CMK (cell line): ENCODE measurements around the gene CHRNA7.

Experiments
- DNase-seq: peaks from one replicate; pipeline ENCODE4 v3.0.0-alpha.2; 2010; ENCODE audit warnings: low read depth

CHRNA7 gene

DNA sequence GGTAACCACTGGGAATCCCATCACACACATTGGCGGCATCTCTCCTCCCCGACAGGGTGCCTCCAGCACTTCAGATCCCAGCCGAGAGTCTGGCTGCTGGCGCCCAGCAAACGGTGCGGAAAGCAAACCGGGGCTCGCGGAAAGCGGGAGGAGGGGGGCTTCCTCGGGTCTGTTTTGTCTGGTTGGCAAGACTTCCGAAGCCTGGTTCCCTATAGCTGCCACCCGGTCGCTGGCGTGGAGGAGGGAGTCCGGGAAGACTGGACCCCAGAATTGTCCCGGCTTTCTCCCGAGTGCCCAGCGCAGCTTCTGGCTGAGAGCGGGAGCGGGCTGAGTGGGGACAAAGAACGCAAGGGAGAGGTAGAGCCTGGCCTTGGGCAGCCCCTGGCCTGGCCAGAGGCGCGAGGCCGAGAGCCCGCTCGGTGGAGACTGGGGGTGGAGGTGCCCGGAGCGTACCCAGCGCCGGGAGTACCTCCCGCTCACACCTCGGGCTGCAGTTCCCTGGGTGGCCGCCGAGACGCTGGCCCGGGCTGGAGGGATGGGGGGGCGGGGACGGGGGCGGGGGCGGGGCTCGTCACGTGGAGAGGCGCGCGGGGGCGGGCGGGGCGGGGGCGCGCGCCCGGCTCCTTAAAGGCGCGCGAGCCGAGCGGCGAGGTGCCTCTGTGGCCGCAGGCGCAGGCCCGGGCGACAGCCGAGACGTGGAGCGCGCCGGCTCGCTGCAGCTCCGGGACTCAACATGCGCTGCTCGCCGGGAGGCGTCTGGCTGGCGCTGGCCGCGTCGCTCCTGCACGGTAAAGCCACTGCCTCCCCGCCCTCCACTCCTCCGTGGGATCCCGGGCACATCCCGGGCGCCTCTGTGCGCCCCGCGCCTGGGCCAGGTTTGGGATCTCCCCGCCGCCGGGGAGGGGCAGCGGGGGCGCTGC lies at the start of gene CHRNA7:
Gene CHRNA7 (plus strand): TSS at position 654 of the 920 bp plus-strand sequence. CDS start 80 bp downstream, at position 734.
- DNase-seq: no peak

DNA sequence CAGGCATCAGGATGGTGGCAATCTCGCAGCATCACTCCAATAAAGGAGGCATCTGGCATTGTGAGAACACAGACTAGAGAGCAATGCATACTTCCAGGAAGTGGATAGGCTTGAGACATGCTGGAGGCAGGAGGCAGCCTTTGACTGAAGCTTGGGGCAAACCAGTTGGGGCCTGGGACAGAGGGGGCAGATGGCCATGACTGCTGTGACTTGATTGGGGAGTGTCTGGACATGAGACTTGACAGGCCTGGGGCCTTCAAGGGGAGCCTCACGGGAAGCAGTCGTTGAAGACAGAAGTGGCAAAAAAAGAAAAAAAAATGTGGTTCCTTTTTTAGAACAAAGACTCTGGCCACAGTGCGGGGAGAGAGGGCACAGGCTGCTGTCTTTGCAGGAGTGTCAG lies 44.7 kb upstream of the CHRNA7 start:
- no peak for DNase-seq

DNA sequence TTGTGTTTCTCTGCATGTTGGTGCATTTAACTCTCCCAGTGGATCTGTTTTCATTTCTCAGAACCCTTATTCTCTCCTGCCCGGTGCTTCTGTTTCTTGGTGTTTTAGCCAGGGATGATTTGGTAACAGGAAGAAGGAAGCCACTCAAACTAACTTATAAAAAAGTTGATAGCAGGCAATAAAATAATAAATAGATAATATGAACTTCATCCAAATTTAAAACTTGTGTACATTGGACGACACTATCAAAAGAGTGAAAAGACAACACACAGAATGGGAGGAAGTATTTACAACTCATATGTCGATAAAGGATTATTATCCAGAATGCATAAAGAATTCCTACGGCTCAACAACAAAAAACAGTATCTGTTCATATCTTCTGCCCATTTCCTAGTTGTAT lies 37.3 kb upstream of the CHRNA7 start:
- no peak for DNase-seq

DNA sequence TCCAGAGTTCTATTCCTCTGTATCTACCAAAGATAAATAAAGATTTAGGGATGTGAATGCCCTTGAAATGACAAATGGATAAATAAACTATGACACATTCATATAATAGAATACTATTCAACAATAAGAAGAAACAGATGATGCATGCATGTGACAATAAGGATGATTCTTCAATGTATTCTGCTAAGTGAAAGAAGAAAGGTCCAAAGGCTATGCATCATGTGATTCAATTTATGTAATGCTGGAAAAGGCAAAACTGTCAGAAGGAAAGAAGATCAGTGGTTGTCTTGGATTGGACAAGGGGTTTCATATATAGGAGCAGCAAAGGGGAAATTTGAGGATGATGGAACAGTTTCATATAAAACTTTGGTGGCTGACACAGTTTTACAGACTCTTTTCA lies 32.6 kb upstream of the CHRNA7 start:
- DNase-seq: no peak

DNA sequence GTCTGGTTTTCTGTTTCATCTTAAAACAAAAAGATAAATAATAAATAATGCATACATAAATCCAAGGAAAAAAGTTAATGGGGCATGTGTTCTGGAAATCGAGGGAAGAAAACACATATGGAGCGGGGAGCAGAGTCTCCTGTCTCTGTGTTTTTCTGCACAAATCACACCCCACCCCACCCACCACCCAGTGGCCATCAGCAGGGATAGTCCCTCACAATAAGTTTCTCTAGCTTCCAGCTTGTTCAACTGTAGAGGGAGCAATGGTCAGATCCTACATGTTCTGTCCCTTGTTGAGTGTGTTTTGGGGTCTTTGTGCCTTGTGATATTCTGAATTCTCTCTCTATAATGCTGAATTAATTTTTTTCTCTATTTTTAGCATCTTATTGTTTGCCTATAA lies 26.8 kb upstream of the CHRNA7 start:
- no peak for DNase-seq

DNA sequence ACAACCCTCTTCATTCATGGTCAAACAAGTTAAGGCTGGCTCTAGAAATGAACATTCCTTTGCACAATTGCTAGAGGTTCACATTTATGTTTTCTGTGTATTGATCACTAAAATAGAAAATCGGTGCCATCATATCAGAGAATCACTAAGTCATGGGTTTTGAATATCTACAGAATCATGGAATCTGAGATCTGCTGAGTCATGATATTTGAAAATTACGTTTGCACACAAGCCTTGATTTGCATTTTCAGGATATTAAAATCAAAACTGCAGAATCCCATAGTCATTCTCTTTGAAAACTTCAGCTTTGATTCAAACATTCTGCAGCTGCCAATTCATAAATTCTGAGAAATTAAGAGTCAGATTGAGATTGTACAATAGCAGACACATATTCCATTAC lies 26.1 kb upstream of the CHRNA7 start:
- DNase-seq: no peak

DNA sequence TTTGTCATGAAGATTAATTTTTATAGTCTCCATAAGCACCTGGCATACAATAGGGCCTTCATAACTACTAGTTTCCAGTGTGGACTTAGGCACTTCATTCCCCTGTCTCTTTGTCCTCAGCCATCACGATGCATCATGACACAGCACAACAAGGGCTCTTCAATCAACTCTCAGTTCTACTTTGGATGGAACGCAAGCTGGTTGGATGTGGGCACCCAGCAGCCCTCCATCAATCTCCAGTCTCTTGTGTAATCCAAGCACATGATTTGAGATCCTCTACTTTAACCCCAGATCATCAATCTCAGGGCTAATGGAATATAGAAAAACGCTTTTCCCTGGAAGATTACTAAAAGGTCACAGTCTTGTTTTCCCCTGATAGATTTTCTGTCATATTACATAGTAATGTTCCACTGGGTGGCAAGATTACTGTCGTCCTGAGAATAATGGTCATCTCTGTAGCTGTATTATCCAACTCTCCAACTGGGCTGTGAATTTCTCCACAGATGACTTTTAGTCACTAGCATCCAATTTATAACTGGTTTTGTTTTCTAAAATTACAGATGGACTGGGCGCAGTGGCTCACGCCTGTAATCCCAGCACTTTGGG lies 22.9 kb upstream of the CHRNA7 start:
- DNase-seq: no peak

DNA sequence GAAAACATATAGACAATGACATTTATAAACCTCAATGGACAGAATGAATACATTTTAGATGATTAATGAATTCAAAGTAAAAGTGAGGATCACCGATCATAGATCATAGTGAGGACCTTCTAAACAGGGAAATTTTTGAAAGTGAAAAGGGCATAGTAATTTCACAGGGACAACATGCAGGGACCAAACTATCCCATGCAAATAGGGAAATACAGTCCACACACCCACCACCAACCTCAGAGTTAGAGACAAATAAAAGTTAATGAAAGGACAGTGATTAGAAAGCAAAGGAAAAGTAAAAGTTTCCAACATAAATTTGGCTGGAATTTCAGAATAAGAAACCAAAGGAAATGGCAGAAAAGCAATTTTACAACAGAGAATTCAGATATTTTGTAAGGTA lies 15.4 kb upstream of the CHRNA7 start:
- no peak for DNase-seq

DNA sequence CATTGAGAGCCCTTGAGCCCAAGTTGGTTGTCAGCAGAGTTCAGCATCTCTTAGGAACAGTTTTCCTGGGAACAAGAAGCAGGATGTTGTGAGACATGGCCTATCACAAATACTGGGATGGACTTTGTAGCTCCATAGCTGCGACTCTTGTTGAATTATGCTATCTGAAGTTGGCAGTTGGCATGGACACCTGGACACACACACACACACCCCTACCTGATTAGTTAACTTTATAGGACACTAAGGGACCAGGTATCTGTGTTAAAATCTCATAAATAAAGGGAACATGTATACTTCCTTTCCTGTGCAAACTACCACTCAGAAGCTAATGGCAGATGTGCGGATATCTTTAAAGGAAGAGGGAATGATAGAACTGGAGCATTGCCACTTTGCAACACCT lies 10.2 kb upstream of the CHRNA7 start:
- no peak for DNase-seq

DNA sequence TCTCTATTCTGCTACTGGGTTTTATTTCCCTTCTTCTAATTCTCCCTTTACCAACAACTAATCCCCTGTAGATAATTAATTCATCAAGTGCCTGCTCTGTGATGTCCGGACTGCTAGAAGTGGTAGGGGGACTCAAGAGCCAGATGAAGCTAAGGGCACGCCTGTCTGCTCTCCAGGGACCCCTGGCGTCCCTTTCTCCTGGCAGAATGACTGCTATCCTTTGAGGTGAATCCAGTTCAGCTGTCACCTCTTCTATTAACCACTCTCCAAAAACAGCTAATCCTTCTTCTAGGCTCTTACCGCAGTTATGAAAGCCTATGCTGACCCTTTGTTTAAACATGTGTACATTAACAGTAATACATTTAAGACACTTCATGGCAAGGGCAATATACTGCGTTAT lies 1.4 kb upstream of the CHRNA7 start:
- no peak for DNase-seq

DNA sequence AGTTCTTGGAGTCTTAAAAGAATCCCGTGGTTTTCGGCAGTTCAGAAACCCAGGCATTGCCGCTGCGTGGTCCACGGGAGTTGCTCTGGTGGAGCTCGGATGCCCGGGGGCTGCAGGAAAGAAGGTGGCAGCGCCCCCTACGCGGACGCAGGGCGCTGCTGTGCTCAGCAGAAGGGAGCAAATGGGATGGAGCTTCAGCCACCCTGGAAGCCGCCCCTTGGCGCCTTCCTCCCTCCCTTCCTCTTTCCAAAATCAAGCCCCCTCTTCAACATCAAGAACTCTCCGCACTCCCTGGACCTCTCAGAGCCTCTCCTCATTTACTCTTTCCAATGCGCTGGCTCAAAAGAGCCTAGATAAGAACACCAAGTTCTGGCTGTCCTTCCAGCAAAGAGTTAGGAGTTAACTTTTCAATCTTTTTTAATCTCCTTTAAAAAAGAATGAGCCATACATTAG lies 880 bp upstream of the CHRNA7 start:
- DNase-seq: no peak

DNA sequence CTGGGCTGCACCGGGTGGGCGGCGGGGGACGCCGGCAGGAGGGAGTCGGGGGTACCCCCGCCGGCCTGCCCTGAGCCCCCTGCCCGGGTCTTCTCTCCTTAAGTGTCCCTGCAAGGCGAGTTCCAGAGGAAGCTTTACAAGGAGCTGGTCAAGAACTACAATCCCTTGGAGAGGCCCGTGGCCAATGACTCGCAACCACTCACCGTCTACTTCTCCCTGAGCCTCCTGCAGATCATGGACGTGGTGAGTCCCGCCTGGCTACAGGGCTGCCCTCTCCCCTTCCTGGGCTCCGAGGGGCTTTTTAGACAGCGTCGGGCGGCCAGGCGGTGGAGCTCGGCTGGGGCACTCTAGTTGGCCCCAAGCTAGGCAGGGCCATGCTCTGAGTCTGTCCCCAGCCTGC lies 480 bp downstream of the CHRNA7 start:
- DNase-seq: no peak

DNA sequence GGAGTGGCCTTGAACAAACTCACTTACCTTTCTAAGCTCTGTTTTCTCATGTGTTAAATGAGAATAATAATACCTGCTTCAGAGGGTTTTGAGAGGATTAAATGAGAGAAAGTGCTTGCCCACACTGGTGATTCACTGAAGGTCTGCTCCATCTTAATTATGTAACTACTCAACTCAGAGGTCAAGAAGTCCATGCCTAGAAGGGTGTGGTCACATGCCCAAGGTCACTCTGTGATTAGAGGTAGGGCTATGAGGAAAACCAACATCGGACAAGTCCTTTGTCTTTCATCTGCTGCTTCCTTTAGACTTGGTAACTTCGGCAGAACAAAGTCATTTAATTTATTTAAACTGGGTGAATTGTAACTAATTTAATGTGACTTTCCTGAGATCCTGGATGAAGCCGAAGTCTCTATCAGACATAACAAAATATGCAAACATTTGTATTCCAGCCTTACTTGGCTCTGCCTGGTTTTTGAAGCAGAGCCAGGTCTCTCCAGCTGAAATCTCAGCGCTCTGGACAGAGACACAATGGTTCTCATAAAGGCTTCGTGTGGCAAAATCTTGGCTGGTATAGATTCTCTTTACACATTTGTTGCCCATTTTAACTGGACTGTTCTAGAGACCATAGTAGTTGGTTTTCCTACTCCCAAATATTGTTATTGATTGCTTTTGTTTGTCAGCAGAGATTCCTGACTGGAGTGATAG lies 3.0 kb downstream of the CHRNA7 start:
- no peak for DNase-seq

DNA sequence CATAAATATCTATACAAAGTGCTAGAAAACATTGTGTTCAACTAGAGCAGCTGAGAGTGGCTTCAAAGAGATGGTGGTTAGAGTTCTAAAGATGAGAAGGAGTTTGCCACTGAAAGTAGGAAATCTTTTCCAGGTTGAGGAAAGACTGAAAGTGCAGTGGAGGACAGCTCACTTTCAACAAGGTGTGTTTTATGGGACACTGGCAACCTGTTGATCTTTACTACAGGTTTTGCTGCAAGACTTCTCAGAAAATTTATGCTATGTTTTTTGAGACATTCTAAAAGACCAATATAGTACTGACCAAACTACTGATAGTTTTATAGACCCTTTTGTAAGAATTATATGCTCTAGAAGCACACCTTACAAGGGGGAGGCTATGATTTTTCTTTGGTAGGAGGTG lies 3.8 kb downstream of the CHRNA7 start:
- no peak for DNase-seq

DNA sequence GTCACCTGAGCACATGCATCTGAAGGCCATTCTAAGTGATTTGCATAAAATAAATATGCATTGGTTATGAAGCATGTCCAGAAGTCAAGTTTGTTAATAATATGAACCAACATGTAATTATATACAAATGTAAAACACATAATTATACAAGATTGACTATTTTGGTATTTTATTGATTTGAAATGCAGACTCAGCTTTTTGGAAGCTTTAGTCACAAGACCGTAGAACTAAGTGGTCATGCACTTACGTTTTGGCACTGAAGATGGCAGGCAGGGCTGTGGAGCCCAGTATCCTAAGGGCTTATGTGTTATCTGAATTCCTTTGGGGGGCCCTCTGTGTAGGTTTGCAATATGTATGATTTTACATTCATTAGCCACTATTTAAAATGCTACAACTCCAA lies 5.0 kb downstream of the CHRNA7 start:
- no peak for DNase-seq

DNA sequence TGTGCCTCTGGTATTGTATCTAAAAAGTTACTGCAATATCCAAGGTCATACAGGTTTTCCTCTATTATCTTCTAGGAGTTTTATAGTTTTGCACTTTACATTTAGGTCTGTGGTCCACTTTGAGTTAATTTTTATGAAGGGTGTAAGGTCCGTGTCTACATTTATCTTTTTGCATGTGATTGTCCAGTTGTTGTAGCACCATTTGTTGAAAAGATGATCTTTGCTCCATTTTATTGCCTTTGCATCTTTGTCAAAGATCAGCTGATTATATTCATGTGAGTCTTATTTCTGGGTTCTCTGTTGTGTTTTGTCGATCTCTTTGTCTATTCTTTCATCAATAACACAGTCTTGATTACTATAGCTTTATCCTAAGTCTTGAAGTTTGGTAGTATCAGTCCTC lies 6.7 kb downstream of the CHRNA7 start:
- DNase-seq: no peak

DNA sequence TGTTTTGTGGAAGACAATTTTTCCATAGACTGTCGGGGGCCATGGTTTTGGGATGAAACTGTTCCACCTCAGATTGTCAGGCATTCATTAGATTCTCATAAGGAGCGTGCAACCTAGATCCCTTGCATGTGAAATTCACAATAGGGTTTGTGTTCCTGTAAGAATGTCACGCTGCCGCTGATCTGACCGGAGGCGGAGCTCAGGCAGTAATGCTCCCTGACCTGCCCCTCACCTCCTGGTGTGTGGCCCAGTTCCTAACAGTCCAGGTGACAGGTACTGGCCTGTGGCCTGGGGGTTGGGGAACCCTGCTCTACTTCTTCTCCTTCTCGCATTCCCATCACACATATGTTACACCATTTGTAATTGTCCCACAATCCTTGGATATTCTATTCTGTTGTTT lies 11.0 kb downstream of the CHRNA7 start:
- no peak for DNase-seq

DNA sequence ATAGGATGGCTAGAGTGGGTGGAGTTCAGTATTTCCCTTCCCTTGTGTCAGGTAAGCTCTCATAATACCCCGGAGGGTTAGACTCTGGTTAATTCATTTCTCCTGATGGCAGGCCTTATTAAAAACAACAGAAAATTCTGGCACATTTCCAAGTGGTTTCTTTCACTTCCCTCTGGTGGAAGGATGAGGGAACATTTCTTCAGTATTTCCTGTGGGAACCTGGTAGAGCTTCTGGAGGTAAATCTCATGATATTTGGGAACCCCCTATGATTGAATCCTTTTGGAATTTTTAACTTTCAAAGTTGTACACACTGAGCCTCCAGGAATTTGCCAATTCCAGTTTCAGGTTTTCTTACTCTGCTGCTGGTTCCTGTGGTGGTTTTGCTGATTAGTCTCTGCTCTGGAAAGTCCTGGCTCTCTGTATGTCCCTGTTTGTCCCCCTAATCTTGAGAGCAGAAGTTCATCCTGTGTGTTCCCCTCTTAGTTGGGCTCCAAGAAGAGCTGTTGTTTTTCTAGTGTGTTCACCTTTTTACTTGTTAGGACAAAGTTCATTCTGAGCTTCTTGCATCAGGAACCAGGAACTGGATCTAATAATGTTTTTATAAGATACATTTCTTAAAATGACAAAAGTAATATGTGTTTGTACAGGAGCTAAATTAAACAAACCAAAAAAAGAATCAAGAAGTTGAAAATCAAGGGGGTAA lies 12.1 kb downstream of the CHRNA7 start:
- DNase-seq: no peak

DNA sequence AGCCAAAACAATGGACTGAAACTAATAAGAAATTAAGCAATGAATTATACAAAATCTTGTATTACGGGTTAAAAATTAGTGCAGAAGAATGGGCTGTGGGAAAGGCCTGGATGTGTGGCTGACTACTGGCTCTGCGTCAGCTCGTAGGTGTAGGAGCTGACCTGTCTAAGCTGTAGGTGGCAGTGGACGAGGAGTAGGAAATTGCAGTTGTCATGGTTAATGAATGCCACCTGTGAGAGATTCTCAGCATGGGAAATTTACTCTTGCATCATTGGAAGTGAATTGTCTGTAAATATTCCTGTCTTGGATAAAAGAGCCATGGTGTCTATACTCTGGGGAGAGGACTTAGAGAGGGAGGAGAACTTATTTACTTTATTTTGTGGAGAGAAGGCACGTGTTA lies 23.4 kb downstream of the CHRNA7 start:
- no peak for DNase-seq

DNA sequence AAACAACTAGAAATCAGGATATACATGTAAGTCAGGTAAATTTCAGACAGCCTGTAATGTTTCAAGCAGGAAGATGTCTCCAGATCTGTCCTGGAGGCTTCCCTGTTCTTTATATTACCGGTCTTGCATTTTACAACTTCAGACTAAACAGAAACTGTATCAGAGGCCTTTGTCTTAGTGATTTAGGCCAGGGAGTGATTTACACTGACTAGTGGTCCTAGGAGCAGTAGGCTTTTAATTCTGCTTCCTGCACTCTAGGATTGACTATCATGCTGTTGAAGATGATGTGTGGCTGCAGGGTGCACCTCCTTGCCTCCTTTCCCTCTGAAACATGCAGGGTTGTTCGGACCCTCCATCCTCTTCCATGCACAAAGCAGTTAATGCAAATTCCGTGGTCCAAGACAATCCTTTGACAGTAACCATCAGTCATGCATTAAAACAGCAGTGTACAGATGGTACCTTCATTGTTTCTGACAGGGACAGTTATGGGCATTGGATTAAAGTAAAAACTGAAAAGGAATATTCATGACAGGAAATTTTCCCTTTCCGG lies 27.6 kb downstream of the CHRNA7 start:
- DNase-seq: no peak

DNA sequence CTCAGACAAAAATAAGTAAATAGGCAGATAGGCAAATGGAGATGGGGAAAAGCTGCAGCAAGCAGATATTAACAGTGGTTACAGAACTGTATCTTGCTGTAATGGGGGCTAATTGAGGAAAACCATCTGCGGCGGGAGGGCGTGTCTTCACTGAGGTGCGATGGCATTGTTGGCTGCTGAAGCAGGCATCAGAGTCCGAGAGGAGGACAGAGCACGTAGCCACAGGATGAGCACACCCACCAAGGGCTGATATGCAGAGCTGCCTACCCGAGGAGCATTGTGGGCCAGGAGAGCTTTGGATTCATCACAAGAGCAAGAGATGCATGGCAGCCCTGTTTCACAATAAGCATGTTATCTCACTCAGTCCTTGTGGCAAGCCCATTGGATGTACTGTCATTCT lies 30.4 kb downstream of the CHRNA7 start:
- no peak for DNase-seq

DNA sequence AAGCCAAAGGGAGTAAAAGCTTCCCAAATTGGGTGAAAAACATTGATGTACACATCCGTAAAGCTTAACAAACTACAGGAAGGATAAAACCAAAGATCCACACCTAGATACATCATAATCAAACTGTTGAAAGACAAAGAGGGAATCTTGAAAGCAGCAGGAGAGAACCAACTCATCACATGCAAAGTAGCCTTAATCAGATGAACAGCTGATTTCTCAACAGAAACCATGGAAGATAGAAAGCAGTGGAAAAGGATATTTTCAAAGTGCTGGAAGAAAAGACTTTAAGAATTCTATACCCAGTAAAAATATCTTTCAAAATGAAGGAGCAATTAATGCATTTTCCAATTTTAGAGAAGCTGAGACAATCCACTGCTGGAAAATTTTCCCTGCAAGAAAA lies 36.8 kb downstream of the CHRNA7 start:
- DNase-seq: no peak
